Epidermal melanocyte (primary cell): ENCODE results near the gene CFAP157.

Experiments
- DNase-seq: peaks from one replicate; pipeline ENCODE4 v3.0.0; 2011; ENCODE audit warnings: low spot score; ENCODE audit not compliant: insufficient read length

Gene CFAP157

DNA sequence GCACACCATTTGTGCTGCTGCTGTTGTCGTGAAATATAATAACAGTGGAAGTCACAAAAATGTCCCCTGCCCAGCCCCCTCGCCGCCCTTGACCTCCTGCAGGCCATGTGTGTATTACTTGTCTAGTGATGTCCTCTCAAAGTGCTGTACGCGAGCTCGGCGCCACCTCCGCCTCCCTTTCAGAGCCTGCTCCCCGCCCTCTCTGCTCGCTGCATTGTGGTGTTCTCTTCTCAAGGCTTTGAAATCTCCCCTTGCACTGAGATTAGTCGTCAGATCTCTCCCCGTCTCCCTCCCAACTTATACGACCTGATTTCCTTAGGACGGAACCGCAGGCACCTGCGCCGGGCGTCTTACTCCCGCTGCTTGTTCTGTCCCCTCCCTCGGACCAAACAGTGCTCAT, 14.7 kb upstream of the CFAP157 start:
- DNase-seq, result no peak

GRCh38 chr9:127693143-127693542, 13.6 kb upstream of the CFAP157 start:
- no peak for DNase-seq

GRCh38 chr9:127693697-127694096, 13.1 kb upstream of the CFAP157 start:
- DNase-seq, result no peak

DNA sequence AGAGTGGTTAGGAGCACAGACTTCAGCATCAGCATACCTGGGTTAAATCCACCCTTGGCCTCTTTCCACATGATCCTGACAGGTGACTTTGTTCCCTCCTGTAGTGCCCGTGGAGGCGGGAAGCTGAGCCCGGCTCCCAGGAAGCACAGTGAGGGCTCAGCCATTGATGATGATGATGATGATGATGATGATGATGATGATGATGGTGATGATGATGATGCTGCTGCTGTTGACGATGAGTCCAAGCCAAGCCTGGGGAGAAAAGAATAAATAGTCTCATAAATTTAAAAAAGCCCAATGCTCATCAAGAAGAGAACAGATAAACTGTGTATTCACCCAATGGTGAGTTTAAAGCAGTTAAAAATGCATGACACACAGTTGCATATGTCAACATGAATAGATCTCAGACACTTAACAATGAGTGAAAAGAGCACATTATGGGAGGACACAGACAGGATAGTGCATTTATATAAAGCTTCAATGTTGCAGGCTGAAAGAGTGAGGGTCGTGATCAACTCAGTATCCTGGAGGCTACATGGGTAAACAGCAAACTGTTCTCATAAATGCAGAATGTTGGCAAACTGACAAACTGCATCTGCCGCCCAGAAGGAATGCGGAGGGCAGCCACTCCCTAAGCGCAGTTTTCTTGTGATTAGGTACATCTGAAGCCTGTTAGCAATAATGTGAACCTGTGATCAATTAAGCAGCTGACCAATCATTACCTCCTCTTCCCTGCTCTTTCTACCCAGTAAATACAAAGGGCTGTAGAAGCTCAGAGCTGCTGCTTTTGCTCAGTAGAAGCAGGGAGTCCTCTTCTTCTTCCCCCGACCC, 11.7 kb upstream of the CFAP157 start:
- no peak for DNase-seq

- DNase-seq, result no peak
Measured at GRCh38 chr9:127697575-127697974, 9.2 kb upstream of the CFAP157 start.

GRCh38 chr9:127698386-127698785, 8.4 kb upstream of the CFAP157 start:
- no peak for DNase-seq

GRCh38 chr9:127698985-127699670, 7.7 kb upstream of the CFAP157 start:
- peak; percentile 96 for DNase-seq

- no peak for DNase-seq
Measured at GRCh38 chr9:127700140-127700539, 6.6 kb upstream of the CFAP157 start.

GRCh38 chr9:127700594-127701255, 6.1 kb upstream of the CFAP157 start:
- DNase-seq, result no peak

- DNase-seq, result no peak
Measured at GRCh38 chr9:127703289-127703946, 3.4 kb upstream of the CFAP157 start.

DNA sequence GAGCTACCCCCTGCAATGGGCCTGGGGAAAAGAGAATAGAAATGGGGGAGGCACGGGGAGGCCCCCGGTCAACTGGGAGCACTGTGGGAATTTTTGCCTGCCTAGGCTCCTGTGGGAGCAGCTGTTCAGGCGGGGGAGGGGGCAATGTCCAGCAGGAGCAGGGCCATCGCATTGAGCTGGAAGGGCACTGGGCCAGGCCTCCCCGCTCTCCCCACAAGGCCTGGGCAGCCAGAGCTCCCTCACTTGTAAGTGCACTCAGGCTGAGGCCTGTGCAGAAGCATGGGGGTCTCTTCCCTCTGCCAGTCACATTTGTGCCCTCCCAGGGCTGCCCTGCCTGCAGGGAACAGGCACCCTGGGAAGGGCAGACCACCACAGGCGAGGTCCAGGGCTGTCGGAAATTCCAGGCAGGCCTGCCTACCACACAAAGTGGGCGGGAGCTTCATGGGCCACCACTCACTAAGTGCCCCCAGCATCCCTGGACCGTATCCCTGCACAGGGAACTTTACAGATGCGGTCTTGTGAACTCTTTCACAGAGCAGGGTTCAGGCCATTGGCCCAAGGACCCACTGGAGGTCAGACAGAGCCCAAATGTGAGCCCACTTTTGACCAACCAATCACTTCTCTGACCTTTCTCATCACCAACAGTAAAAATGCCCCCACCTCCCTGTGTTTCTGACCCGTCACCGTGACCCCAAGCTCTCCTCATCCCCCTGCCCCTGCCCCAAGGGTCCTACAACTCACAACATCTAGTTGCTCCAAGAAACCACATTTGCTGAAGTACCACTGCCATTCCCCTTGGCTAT, 1.0 kb upstream of the CFAP157 start:
- no peak for DNase-seq

GRCh38 chr9:127707766-127708165, 978 bp downstream of the CFAP157 start:
- no peak for DNase-seq

DNA sequence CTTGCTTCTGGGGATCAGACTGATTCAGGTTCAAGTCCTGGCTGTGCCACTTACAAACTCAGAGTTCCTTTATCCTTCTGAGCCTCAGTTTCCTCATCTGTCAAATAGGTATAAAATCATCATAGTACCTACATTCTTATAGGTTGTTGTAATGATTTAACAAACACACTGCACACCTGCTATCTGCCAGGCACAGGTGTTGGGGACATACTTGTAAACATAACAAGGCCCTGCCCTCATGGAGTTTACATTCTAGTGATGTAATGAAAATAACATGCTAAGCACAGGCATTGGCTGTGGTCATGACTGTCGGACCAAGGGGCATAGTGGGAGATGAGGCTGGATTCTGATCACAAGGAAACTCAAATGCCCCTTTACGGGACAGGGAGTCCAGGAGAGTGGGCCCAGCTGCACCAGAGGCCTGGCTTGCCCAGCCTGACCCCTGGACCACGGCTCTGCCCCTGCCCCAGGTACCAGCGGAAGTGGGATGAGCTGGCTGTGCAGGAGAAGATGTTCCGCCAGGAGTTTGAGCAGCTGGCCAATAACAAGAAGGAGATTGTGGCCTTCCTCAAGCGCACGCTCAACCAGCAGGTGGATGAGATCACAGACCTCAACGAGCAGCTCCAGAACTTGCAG, 2.3 kb downstream of the CFAP157 start:
- DNase-seq, result no peak

DNA sequence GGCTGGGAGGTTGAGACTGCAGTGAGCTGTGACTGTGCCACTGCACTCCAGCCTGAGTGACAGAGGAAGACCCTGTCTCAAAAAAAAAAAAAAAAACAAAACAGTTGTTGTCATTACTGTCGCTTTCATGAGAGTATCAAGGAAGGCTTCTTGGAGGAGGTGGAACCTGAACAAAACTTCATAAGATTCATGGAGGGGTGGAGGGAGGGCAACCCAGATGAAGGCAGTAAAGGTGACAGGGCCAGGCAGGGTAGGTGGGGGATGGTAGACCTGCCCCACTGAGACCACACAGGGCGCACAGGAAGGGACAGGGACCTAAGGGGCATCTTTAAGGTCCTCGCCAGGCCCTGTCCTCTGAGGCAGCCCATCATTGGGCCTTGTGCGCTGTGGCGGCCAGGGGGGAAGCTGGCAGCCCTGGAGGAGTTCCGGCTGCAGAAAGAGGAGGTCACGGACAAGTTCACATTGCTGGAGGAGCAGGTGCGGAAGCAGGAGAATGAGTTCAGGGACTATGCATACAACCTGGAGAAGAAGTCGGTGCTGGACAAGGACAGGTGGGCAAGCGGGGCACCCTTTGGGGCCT, 3.5 kb downstream of the CFAP157 start:
- DNase-seq, result no peak

- no peak for DNase-seq
Measured at GRCh38 chr9:127711226-127711701, 4.5 kb downstream of the CFAP157 start.

DNA sequence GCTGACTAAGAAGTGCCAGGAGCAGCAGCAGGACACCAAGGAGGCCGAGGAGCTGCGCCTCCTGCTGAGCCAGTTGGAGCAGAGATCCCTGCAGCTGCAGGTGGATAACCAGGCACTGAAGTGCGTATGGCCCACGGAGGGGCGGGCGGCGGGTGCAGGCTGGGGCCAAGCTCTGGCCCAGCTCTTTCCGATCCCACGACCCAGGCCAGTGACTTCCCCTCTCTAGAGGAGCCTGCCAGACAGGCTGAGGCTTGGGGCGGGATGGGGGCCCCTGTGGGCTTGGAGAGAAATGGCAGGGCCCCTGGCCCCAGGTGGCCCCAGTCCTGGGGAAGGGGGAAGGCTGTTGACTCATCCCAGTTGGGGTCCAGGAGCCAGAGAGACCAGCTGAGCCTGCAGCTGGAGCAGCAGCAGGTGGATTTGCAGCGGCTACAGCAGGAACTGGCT, 5.1 kb downstream of the CFAP157 start:
- no peak for DNase-seq

- no peak for DNase-seq
Measured at GRCh38 chr9:127712371-127712770, 5.6 kb downstream of the CFAP157 start.

DNA sequence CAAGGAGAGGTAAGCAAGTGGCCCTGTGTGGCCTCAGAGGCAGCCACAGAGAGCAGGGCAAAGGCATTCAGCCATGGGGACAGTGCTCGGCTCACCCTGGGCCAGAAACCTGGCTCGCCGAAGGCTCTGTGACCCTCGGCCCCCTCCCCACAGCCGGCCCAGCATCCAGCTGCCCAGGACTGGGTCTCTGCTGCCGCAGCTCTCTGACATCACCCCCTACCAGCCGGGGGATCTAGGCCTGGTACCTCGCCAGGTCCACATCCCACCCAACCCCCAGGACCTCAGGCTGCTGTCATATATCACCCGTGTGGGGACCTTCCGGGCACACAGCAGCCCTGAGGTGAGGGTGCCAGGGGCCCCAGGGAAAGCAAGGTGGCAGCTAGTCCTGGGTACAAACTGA, 6.1 kb downstream of the CFAP157 start:
- DNase-seq, result no peak

DNA sequence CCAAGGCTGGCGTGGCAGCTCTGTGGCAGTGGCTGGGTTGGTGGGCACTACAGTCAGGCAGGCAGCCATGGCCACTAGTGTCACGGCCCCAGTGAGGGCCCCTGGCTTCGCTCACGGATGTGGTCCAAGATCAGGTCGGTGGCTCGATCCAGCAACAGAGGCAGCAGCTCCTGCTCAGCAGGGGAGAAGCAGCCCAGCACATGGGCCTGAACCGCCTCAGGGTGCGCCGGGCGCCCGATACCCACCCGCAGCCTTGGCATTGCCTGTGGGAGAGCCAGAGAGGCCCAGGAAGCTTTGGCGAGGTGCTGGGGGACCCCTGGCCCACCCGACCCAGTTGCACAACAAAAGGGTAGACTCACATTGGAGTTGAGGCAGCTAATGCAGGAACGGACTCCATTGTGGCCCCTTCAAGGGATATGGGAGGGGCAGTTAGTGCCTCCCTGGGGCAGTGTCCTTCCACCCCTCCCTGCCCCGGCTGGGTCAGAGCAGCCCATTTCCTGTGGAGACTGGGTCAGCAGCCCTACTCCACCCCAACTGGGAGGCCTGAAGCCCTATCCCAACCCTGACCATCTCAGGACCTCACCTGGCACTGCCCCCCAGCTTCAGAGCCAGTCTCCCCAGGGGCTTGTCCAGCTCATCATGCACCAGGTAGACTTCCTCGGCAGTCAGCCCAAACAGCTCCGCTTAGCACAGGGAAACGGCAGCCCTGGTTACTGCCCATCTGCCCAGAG, 7.4 kb downstream of the CFAP157 start:
- no peak for DNase-seq
